GM12878 (cell line): Measurements from ENCODE around the gene C14orf93. TPM values are rescaled to one million over a fixed set of nuclear protein-coding genes. Genes with fewer than 3 reads are reported as not detected.

ENCODE experiments used
- ATAC-seq: fragments of 200-7000 bp; cut with Tn5 transposase; 3 replicates; pipeline ENCODE4 v1.9.1; 2020; ENCODE audit warnings: mild to moderate bottlenecking, moderate library complexity
- BruUV-seq: library from RNA; stranded (reverse); fragments of 400-500 nt; replicated peaks from 2 replicates; lab custom pipeline; 2021; lab: Mats Ljungman, UMichigan
- CTCF ChIA-PET: fragments of 300-600 bp; sonication (Branson Sonifier 250); formaldehyde crosslinking; extraction: SDS; loops from one replicate; lab custom pipeline; 2021; ENCODE audit warnings: inconsistent platforms; lab: Yijun Ruan, JAX
- POLR2A ChIA-PET: fragments of 350-600 bp; formaldehyde crosslinking; extraction: SDS; loops from one replicate; lab custom pipeline; 2021; ENCODE audit warnings: inconsistent platforms; lab: Charles Lee
- RAD21 ChIA-PET: fragments of 300-600 bp; sonication (Branson Sonifier 250); formaldehyde crosslinking; loops from one replicate; lab custom pipeline; 2023; ENCODE audit warnings: antibody characterized with exemption; ENCODE audit not compliant: unreplicated experiment; lab: Charles Lee
- SMC1A ChIA-PET: fragments of 300-600 bp; sonication (Branson Sonifier 250); formaldehyde crosslinking; loops from one replicate; lab custom pipeline; 2023; ENCODE audit not compliant: unreplicated experiment, uncharacterized antibody; lab: Charles Lee
- DNase-seq: peaks from one replicate; pipeline ENCODE4 v3.0.0-alpha.2; 2011; ENCODE audit warnings: low read depth, low spot score
- FAIRE-seq: peaks from 3 replicates; lab custom pipeline; 2011; peaks lifted over from hg19 to GRCh38; lab: Jason Lieb, UNC
- H2AFZ ChIP-seq: 2 replicates; pipeline ENCODE4 v1.6.0; 2011; ENCODE audit warnings: low read depth, low read length, control low read depth; ENCODE audit not compliant: control insufficient read depth
- H3K27ac ChIP-seq: 2 replicates; pipeline ENCODE4 v1.5.1; 2011; ENCODE audit warnings: control low read depth; ENCODE audit not compliant: control insufficient read depth, insufficient read depth
- H3K27me3 ChIP-seq, 2 experiments: replicated peaks in 1 of 2; 2 replicates each; pipeline versions ENCODE4 v1.6.0 to v1.6.1; 2011; ENCODE audit warnings: low read length in 1 of 2; ENCODE audit not compliant: control insufficient read depth in 2 of 2, insufficient read depth in 2 of 2
- H3K36me3 ChIP-seq, 2 experiments: 2 replicates each; pipeline ENCODE4 v1.5.1; 2011; ENCODE audit warnings: low read length in 1 of 2; ENCODE audit not compliant: control insufficient read depth in 2 of 2, insufficient read depth in 2 of 2
- H3K4me1 ChIP-seq: 2 replicates; pipeline ENCODE4 v1.6.1; 2011; ENCODE audit warnings: mild to moderate bottlenecking, low read length, moderate library complexity, mixed read lengths; ENCODE audit not compliant: control insufficient read depth, insufficient read depth
- H3K4me2 ChIP-seq: 2 replicates; pipeline ENCODE4 v1.6.0; 2011; ENCODE audit warnings: control low read depth; ENCODE audit not compliant: control insufficient read depth, insufficient read depth
- H3K4me3 ChIP-seq: fragments of 200-600 bp; sonication (generic); 2 replicates; pipeline ENCODE4 v1.5.1; 2016
- H3K79me2 ChIP-seq: 2 replicates; pipeline ENCODE4 v1.6.0; 2011; ENCODE audit warnings: low read length; ENCODE audit not compliant: control insufficient read depth, insufficient read depth
- H3K9ac ChIP-seq: 2 replicates; pipeline ENCODE4 v1.8.0; 2011; ENCODE audit warnings: low read length, control low read depth, mixed read lengths; ENCODE audit not compliant: control insufficient read depth, insufficient read depth
- H3K9me3 ChIP-seq: replicated peaks from 3 replicates; pipeline ENCODE4 v1.5.1; 2011; ENCODE audit warnings: mild to moderate bottlenecking, low read length; ENCODE audit not compliant: control insufficient read depth, insufficient read depth
- H4K20me1 ChIP-seq: 2 replicates; pipeline ENCODE4 v1.6.0; 2011; ENCODE audit not compliant: control insufficient read depth, insufficient read depth
- BHLHE40 ChIP-seq, 2 experiments: fragments of 450-650 bp in 1 of 2; IDR thresholded peaks; 2 replicates each; pipeline ENCODE4 v1.6.1; 2011 to 2017; ENCODE audit warnings: low read depth in 2 of 2, borderline replicate concordance in 1 of 2, improper control_type of control experiment in 1 of 2, low read length in 1 of 2, mild to moderate bottlenecking in 1 of 2
- CBX3 ChIP-seq: fragments of 200-600 bp; sonication (generic); IDR thresholded peaks from 2 replicates; pipeline ENCODE4 v1.6.1; 2016; ENCODE audit warnings: low read depth, borderline replicate concordance
- CHD1 ChIP-seq: IDR thresholded peaks from 2 replicates; pipeline ENCODE4 v1.6.1; 2012; ENCODE audit warnings: low read depth, low read length, improper control_type of control experiment
- EP300 ChIP-seq, 2 experiments: fragments of 150-350 bp in 1 of 2; IDR thresholded peaks; 2 replicates each; pipeline ENCODE4 v1.6.1; 2011 to 2012; ENCODE audit warnings: low read depth in 2 of 2, low read length in 2 of 2, borderline replicate concordance in 1 of 2, improper control_type of control experiment in 1 of 2, inconsistent platforms in 1 of 2; ENCODE audit not compliant: control insufficient read depth in 1 of 2
- GATAD2B ChIP-seq: fragments of 450-650 bp; conservative IDR thresholded peaks from 2 replicates; pipeline ENCODE4 v1.6.1; 2017; ENCODE audit warnings: low read depth, mild to moderate bottlenecking, moderate library complexity
- IRF4 ChIP-seq: IDR thresholded peaks from 2 replicates; pipeline ENCODE4 v1.6.1; 2011; ENCODE audit warnings: low read depth, low read length
- JUNB ChIP-seq: IDR thresholded peaks from 2 replicates; pipeline ENCODE4 v1.6.1; 2016; ENCODE audit warnings: antibody characterized with exemption, mild to moderate bottlenecking
- MYB ChIP-seq: fragments of 150-350 bp; IDR thresholded peaks from 2 replicates; pipeline ENCODE4 v1.6.1; 2014; ENCODE audit warnings: mild to moderate bottlenecking, low read depth, low read length, borderline replicate concordance
- RFX5 ChIP-seq: IDR thresholded peaks from 2 replicates; pipeline ENCODE4 v1.6.1; 2011; ENCODE audit warnings: low read depth, low read length, improper control_type of control experiment
- SP1 ChIP-seq: IDR thresholded peaks from one replicate; pipeline ENCODE4 v1.6.1; 2011; ENCODE audit warnings: low read depth, low read length
- STAT3 ChIP-seq: IDR thresholded peaks from 2 replicates; pipeline ENCODE4 v1.6.1; 2011; ENCODE audit warnings: low read depth, low read length, improper control_type of control experiment
- USF1 ChIP-seq: IDR thresholded peaks from 2 replicates; pipeline ENCODE4 v1.6.1; 2011; ENCODE audit warnings: borderline replicate concordance, low read depth, mild to moderate bottlenecking, moderate library complexity, mixed read lengths, low read length; ENCODE audit not compliant: insufficient read depth; ENCODE audit errors: extremely low read length
- ZNF207 ChIP-seq: fragments of 450-650 bp; IDR thresholded peaks from 2 replicates; pipeline ENCODE4 v1.6.1; 2014; ENCODE audit warnings: antibody characterized with exemption, mild to moderate bottlenecking, borderline replicate concordance
- ZNF274 ChIP-seq: IDR thresholded peaks from one replicate; pipeline ENCODE4 v1.8.0; 2011; ENCODE audit not compliant: insufficient read length, insufficient read depth
- ZNF592 ChIP-seq: fragments of 450-650 bp; IDR thresholded peaks from 2 replicates; pipeline ENCODE4 v1.6.1; 2017; ENCODE audit warnings: mild to moderate bottlenecking, moderate library complexity
- ZNF622 ChIP-seq: fragments of 450-650 bp; IDR thresholded peaks from 2 replicates; pipeline ENCODE4 v1.6.1; 2017; ENCODE audit warnings: mild to moderate bottlenecking, inconsistent platforms
- WGBS: methylation state at CpG from one replicate; pipeline ENCODE4 v1.1.6; 2016; ENCODE audit warnings: low lambda C conversion rate; ENCODE audit not compliant: insufficient replicate concordance, insufficient coverage; ENCODE audit errors: missing lambda C conversion rate; 5-methylcytosine and 5-hydroxymethylcytosine counted together
- in situ Hi-C: fragments of 300-500 bp; cut with MboI; formaldehyde crosslinking; loops from 9 replicates; pipeline ENCODE4 v1.14.3; 2018; ENCODE audit warnings: mixed read lengths
- intact Hi-C: fragments of 100-400 bp; cut with micrococcal nuclease; formaldehyde crosslinking; loops from one replicate; pipeline ENCODE4 v1.14.2; 2022; ENCODE audit not compliant: unreplicated experiment
- polyA plus RNA-seq, 11 experiments: library from polyadenylated mRNA; depleted of rRNA in 4 of 11; unstranded in 6 of 11; stranded (reverse) in 5 of 11; fragments of >200 nt; fragmentation: Nextera tagmentation in 4 of 11; fragmentation: Illumina TruSeq in 1 of 11; extraction: Ambion mirVana in 4 of 11; extraction: Trizol in 1 of 11; gene quantifications; 1 replicate in 1 of 11; 2 replicates in 10 of 11; pipeline versions ENCODE4 v1.2.1 to v1.2.3, GENCODE V29; 2011 to 2016; ENCODE audit warnings: inconsistent platforms in 2 of 11, missing spikeins in 2 of 11, low read depth in 1 of 11
- total RNA-seq, 4 experiments: library from RNA; depleted of rRNA in 3 of 4; stranded (reverse); fragments of >200 nt in 3 of 4; fragmentation: Illumina TruSeq in 1 of 4; extraction: Trizol in 1 of 4; gene quantifications; 2 replicates each; pipeline versions ENCODE4 v1.2.1 to v1.2.3, GENCODE V29; 2013 to 2021
- TF ChIP-seq, protein P1 (sequence below): fragments of 150-350 bp; IDR thresholded peaks from 2 replicates; pipeline ENCODE4 v1.6.1; 2014; ENCODE audit warnings: mild to moderate bottlenecking, low read depth, low read length

Gene C14orf93
- total and polyA plus RNA-seq, 10 of the 15 experiments (the other 5 are each of a cell fraction or from before 2014, with no cell fraction given) = 1.8 to 13.9 (median 10.2) TPM

DNA sequence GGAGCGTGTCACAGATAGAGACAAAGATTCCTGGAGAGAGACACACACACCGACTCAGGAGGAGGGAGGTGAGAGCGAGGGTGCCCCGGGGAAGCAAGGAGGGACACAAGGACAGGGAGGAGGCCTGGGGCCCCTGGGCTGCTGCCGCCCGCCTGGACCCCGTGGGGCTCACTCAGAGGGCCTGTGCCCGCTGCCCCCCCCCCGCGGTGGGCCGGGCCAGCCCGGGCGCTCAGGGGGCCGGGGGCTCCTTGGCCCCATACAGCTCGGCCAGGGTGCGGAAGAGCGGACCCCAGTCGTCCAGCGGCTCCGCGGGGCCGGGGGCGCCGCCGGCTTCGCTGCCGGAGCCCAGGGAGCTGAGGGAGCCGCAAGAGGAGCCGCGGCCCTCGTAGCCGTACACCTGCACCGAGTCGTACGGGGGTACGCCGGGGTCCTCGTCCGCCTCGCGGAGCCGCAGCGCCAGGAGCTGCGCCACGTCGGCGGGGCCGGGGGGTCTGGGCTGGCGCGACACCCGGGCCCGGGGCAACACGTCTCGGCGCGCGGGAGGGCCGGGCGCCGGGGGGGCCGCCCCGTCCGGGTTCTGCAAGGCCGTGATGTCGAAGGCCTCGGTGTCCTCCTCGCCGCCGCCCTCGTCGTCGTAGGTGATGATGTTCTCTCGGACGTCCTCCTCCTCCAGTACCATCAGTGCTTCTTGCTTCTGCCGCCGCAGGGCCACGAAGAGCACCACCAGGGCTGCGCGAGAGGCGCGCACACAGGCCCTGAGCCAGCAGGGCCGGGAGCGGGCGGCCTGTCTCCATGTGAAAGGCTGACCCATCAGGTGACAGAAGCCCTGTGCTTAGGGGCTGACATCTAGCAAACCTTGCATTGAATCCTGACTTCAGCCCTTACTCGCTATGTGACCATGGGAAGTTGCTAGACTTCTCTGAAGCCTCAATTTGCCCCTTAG, 38.1 kb upstream of the C14orf93 start:
- Histone ChIP-seq H3K9me3 (no peaks in the 10 kb centered on the region), H3K4me1 (no peaks in the 10 kb centered on the region), H3K36me3 (no peaks in the 10 kb centered on the region), H3K27me3 (no peaks in the 10 kb centered on the region; a peak in 2 of 4 replicates), H2AFZ (no peak overlapping the region), H3K4me3 (no peak overlapping the region), H4K20me1 (no peaks in the 10 kb centered on the region), H3K27ac (no peak overlapping the region), H3K9ac (no peak overlapping the region), H3K79me2 (no peaks in the 10 kb centered on the region), H3K4me2 (no peak overlapping the region)
- intact Hi-C loops (no loop called here), in situ Hi-C loops (no loop called here)
- ChIA-PET RAD21 (no interaction called here), CTCF (interaction anchor here (1.2 to 18.3 kb wide), 2 partner anchors 10 to 55 kb away, joined by 3 to 853 read pairs; partner anchors contain the start of genes AJUBA and CDH24), POLR2A (interaction anchor here (0.5 kb wide), 1 partner anchor 145 kb away, joined by 4 read pairs; no protein-coding TSS in a partner anchor), SMC1A (interaction anchor here (1.8 kb wide), 1 partner anchor 53 kb away, joined by 5 read pairs; no protein-coding TSS in a partner anchor)
- WGBS = 77% methylated on average over 31 of the region's 85 CpGs
- FAIRE-seq (no peak), ATAC-seq (no peak), DNase-seq (no peak)
- no TSS peak for BruUV-seq
- TF ChIP-seq USF1 (no peak), ZNF207 (no peak), JUNB (no peak), ZNF274 (no peak), MYB (no peak), BHLHE40 (IDR thresholded peaks at IDR 0.05; ENCODE audit: borderline replicate concordance in 1 of 2, low read depth in 2 of 2, low read length in 1 of 2) (no peak), CBX3 (no peak), SP1 (no peak), ZNF622 (no peak), IRF4 (no peak), EP300 (IDR thresholded peaks at IDR 0.05; ENCODE audit: borderline replicate concordance in 1 of 2, control insufficient read depth in 1 of 2, low read depth in 2 of 2, low read length in 2 of 2) (no peak), RFX5 (no peak), STAT3 (no peak), CHD1 (no peak), GATAD2B (no peak), ZNF592 (no peak)
- TF ChIP-seq, protein P1, sequence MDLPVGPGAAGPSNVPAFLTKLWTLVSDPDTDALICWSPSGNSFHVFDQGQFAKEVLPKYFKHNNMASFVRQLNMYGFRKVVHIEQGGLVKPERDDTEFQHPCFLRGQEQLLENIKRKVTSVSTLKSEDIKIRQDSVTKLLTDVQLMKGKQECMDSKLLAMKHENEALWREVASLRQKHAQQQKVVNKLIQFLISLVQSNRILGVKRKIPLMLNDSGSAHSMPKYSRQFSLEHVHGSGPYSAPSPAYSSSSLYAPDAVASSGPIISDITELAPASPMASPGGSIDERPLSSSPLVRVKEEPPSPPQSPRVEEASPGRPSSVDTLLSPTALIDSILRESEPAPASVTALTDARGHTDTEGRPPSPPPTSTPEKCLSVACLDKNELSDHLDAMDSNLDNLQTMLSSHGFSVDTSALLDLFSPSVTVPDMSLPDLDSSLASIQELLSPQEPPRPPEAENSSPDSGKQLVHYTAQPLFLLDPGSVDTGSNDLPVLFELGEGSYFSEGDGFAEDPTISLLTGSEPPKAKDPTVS = no peak
